ENCODE measurements around the gene NID1. TPM values are rescaled to one million over a fixed set of nuclear protein-coding genes. Genes with fewer than 3 reads are reported as not detected.

Gene NID1
- total RNA-seq, 1 experiment from 2014 or later = 19.2 TPM

- Mint-ChIP-seq H3K27me3 (ENCODE audit: low read depth) (peaks cover 6% of the 10 kb centered on the region; the same call in 1 of the 2 replicates), H3K36me3 (peaks cover 37% of the 10 kb centered on the region), H3K27ac (no peak overlapping the region), H3K9me3 (peaks cover 35% of the 10 kb centered on the region), H3K4me1 (no peaks in the 10 kb centered on the region), H3K4me3 (no peak overlapping the region)
- DNase-seq (ENCODE audit: low spot score) = no peak
- ATAC-seq = no peak
- ChIA-PET CTCF (interaction anchor here (1.4 kb wide), 1 partner anchor 20 kb away, joined by 3 read pairs; no protein-coding TSS in a partner anchor), POLR2A (no interaction called here)
- TF ChIP-seq, protein P1, sequence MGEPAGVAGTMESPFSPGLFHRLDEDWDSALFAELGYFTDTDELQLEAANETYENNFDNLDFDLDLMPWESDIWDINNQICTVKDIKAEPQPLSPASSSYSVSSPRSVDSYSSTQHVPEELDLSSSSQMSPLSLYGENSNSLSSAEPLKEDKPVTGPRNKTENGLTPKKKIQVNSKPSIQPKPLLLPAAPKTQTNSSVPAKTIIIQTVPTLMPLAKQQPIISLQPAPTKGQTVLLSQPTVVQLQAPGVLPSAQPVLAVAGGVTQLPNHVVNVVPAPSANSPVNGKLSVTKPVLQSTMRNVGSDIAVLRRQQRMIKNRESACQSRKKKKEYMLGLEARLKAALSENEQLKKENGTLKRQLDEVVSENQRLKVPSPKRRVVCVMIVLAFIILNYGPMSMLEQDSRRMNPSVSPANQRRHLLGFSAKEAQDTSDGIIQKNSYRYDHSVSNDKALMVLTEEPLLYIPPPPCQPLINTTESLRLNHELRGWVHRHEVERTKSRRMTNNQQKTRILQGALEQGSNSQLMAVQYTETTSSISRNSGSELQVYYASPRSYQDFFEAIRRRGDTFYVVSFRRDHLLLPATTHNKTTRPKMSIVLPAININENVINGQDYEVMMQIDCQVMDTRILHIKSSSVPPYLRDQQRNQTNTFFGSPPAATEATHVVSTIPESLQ (CRISPR knock-in tag; IDR thresholded peaks at IDR 0.05) = no peak
- TF ChIP-seq NR2C2 (CRISPR knock-in tag; IDR thresholded peaks at IDR 0.05) (no peak), E2F4 (CRISPR knock-in tag; IDR thresholded peaks at IDR 0.05; ENCODE audit: borderline replicate concordance, low read depth) (no peak), GRHL2 (CRISPR knock-in tag; IDR thresholded peaks at IDR 0.05; ENCODE audit: insufficient replicate concordance, severe bottlenecking) (no peak), KAT7 (CRISPR knock-in tag; IDR thresholded peaks at IDR 0.05; ENCODE audit: borderline replicate concordance) (no peak), FOXP1 (CRISPR knock-in tag; IDR thresholded peaks at IDR 0.05; ENCODE audit: borderline replicate concordance) (no peak), HMGA2 (CRISPR knock-in tag; IDR thresholded peaks at IDR 0.05) (no peak), SP1 (CRISPR knock-in tag; conservative IDR thresholded peaks at IDR 0.05) (no peak), PRRX2 (CRISPR knock-in tag; IDR thresholded peaks at IDR 0.05) (no peak), MLX (CRISPR knock-in tag; IDR thresholded peaks at IDR 0.05) (no peak), CREM (CRISPR knock-in tag; IDR thresholded peaks at IDR 0.05) (no peak), NR3C1 (CRISPR knock-in tag; conservative IDR thresholded peaks at IDR 0.05; ENCODE audit: low read depth) (no peak), SMAD4 (CRISPR knock-in tag; IDR thresholded peaks at IDR 0.05) (no peak)
- TF ChIP-seq, protein P2, sequence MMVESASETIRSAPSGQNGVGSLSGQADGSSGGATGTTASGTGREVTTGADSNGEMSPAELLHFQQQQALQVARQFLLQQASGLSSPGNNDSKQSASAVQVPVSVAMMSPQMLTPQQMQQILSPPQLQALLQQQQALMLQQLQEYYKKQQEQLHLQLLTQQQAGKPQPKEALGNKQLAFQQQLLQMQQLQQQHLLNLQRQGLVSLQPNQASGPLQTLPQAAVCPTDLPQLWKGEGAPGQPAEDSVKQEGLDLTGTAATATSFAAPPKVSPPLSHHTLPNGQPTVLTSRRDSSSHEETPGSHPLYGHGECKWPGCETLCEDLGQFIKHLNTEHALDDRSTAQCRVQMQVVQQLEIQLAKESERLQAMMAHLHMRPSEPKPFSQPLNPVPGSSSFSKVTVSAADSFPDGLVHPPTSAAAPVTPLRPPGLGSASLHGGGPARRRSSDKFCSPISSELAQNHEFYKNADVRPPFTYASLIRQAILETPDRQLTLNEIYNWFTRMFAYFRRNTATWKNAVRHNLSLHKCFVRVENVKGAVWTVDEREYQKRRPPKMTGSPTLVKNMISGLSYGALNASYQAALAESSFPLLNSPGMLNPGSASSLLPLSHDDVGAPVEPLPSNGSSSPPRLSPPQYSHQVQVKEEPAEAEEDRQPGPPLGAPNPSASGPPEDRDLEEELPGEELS (CRISPR knock-in tag; IDR thresholded peaks at IDR 0.05) = no peak
- TF ChIP-seq, protein P3, sequence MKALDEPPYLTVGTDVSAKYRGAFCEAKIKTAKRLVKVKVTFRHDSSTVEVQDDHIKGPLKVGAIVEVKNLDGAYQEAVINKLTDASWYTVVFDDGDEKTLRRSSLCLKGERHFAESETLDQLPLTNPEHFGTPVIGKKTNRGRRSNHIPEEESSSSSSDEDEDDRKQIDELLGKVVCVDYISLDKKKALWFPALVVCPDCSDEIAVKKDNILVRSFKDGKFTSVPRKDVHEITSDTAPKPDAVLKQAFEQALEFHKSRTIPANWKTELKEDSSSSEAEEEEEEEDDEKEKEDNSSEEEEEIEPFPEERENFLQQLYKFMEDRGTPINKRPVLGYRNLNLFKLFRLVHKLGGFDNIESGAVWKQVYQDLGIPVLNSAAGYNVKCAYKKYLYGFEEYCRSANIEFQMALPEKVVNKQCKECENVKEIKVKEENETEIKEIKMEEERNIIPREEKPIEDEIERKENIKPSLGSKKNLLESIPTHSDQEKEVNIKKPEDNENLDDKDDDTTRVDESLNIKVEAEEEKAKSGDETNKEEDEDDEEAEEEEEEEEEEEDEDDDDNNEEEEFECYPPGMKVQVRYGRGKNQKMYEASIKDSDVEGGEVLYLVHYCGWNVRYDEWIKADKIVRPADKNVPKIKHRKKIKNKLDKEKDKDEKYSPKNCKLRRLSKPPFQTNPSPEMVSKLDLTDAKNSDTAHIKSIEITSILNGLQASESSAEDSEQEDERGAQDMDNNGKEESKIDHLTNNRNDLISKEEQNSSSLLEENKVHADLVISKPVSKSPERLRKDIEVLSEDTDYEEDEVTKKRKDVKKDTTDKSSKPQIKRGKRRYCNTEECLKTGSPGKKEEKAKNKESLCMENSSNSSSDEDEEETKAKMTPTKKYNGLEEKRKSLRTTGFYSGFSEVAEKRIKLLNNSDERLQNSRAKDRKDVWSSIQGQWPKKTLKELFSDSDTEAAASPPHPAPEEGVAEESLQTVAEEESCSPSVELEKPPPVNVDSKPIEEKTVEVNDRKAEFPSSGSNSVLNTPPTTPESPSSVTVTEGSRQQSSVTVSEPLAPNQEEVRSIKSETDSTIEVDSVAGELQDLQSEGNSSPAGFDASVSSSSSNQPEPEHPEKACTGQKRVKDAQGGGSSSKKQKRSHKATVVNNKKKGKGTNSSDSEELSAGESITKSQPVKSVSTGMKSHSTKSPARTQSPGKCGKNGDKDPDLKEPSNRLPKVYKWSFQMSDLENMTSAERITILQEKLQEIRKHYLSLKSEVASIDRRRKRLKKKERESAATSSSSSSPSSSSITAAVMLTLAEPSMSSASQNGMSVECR (CRISPR knock-in tag; IDR thresholded peaks at IDR 0.05; ENCODE audit: borderline replicate concordance) = no peak
- TF ChIP-seq, protein P4, sequence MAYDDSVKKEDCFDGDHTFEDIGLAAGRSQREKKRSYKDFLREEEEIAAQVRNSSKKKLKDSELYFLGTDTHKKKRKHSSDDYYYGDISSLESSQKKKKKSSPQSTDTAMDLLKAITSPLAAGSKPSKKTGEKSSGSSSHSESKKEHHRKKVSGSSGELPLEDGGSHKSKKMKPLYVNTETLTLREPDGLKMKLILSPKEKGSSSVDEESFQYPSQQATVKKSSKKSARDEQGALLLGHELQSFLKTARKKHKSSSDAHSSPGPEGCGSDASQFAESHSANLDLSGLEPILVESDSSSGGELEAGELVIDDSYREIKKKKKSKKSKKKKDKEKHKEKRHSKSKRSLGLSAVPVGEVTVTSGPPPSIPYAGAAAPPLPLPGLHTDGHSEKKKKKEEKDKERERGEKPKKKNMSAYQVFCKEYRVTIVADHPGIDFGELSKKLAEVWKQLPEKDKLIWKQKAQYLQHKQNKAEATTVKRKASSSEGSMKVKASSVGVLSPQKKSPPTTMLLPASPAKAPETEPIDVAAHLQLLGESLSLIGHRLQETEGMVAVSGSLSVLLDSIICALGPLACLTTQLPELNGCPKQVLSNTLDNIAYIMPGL (CRISPR knock-in tag; IDR thresholded peaks at IDR 0.05) = no peak
Measured at GRCh38 chr1:235992346-235992745, 72.5 kb downstream of the NID1 start.
